HCT116 (cell line): ENCODE data around the gene GYS1. TPM values are rescaled to one million over a fixed set of nuclear protein-coding genes. Genes with fewer than 3 reads are reported as not detected.

Experiments used
- ATAC-seq: fragments of 200-7000 bp; cut with Tn5 transposase; 2 replicates; pipeline ENCODE4 v1.9.1; 2020; ENCODE audit warnings: mild to moderate bottlenecking, moderate library complexity
- BruUV-seq: library from RNA; stranded (reverse); fragments of 400-500 nt; replicated peaks from 2 replicates; lab custom pipeline; 2021; lab: Mats Ljungman, UMichigan
- CTCF ChIA-PET: fragments of 300-600 bp; sonication (Branson Sonifier 250); formaldehyde crosslinking; loops from one replicate; lab custom pipeline; 2021; ENCODE audit warnings: antibody characterized with exemption; lab: Charles Lee
- POLR2A ChIA-PET: fragments of 300-600, 350-600 bp; sonication (Branson Sonifier 250); formaldehyde crosslinking; loops from one replicate; lab custom pipeline; 2021; ENCODE audit warnings: antibody characterized with exemption; lab: Charles Lee
- RAD21 ChIA-PET, 2 experiments: fragments of 300-600 bp; sonication (Branson Sonifier 250); formaldehyde crosslinking; loops; one replicate each; lab custom pipeline; 2023; ENCODE audit warnings: low total read pairs in 2 of 2; ENCODE audit not compliant: uncharacterized antibody in 2 of 2, unreplicated experiment in 2 of 2, low non-redundant PET in 1 of 2; lab: Charles Lee
- DNase-seq: peaks from one replicate; pipeline ENCODE4 v3.0.0-alpha.2; 2010; ENCODE audit warnings: low read depth, low spot score
- H2AFZ ChIP-seq: fragments of 200-600 bp; shearing (Covaris generic), sonication (generic); 2 replicates; pipeline ENCODE4 v1.6.1; 2017; ENCODE audit warnings: low read depth, mixed run types, mixed read lengths, antibody characterized with exemption, low read length; ENCODE audit not compliant: poor library complexity, severe bottlenecking
- H3K27ac ChIP-seq: 2 replicates; pipeline ENCODE4 v1.5.1; 2012; ENCODE audit warnings: low read depth, low read length
- H3K27me3 ChIP-seq: fragments of 200-600 bp; sonication (generic); 2 replicates; pipeline ENCODE4 v1.6.1; 2016; ENCODE audit warnings: mixed run types, low read length, mixed read lengths; ENCODE audit not compliant: insufficient read depth
- H3K36me3 ChIP-seq, 2 experiments: fragments of 200-500 bp in 1 of 2; fragments of 200-600 bp in 1 of 2; sonication (Bioruptor generic) in 1 of 2; sonication (generic) in 1 of 2; 2 replicates each; pipeline versions ENCODE4 v1.5.1 to v1.6.1; 2014 to 2016; ENCODE audit warnings: low read length in 2 of 2, inconsistent platforms in 1 of 2, mixed read lengths in 1 of 2, mixed run types in 1 of 2; ENCODE audit not compliant: insufficient read depth in 2 of 2, control insufficient read depth in 1 of 2
- H3K4me1 ChIP-seq, 2 experiments: fragments of 200-600 bp in 1 of 2; sonication (generic) in 1 of 2; 2 replicates each; pipeline versions ENCODE4 v1.5.1 to v1.6.1; 2012 to 2017; ENCODE audit warnings: low read length in 2 of 2, inconsistent platforms in 1 of 2, mild to moderate bottlenecking in 1 of 2, mixed read lengths in 1 of 2, mixed run types in 1 of 2, moderate library complexity in 1 of 2; ENCODE audit not compliant: insufficient read depth in 2 of 2, control insufficient read depth in 1 of 2
- H3K4me2 ChIP-seq: fragments of 200-600 bp; sonication (generic); 2 replicates; pipeline ENCODE4 v1.6.1; 2017; ENCODE audit warnings: mixed run types, low read length, mixed read lengths
- H3K4me3 ChIP-seq, 2 experiments: fragments of 200-600 bp in 1 of 2; sonication (generic) in 1 of 2; replicated peaks in 1 of 2; 2 replicates each; pipeline ENCODE4 v1.5.1; 2011 to 2016; ENCODE audit warnings: low read length in 2 of 2, control low read depth in 1 of 2, low read depth in 1 of 2, mild to moderate bottlenecking in 1 of 2, mixed read lengths in 1 of 2, mixed run types in 1 of 2
- H3K79me2 ChIP-seq: fragments of 200-600 bp; sonication (generic); 2 replicates; pipeline ENCODE4 v1.6.1; 2017; ENCODE audit warnings: mild to moderate bottlenecking, mixed run types, low read length, moderate library complexity, mixed read lengths; ENCODE audit not compliant: insufficient read depth
- H3K9ac ChIP-seq: fragments of 200-600 bp; sonication (generic); 2 replicates; pipeline ENCODE4 v1.6.1; 2016; ENCODE audit warnings: low read length, mixed read lengths
- H3K9me2 ChIP-seq: fragments of 200-600 bp; sonication (generic), shearing (Covaris generic); 2 replicates; pipeline ENCODE4 v1.6.1; 2017; ENCODE audit warnings: mixed run types, mild to moderate bottlenecking, moderate library complexity; ENCODE audit not compliant: insufficient read depth
- H3K9me3 ChIP-seq, 2 experiments: fragments of 200-500 bp in 1 of 2; fragments of 200-600 bp in 1 of 2; sonication (Bioruptor generic) in 1 of 2; sonication (generic) in 1 of 2; 2 replicates each; pipeline ENCODE4 v1.6.1; 2014 to 2017; ENCODE audit warnings: low read length in 2 of 2, mixed read lengths in 2 of 2, inconsistent platforms in 1 of 2, low read depth in 1 of 2, mild to moderate bottlenecking in 1 of 2, mixed run types in 1 of 2, moderate library complexity in 1 of 2; ENCODE audit not compliant: control insufficient read depth in 1 of 2, insufficient read depth in 1 of 2
- H4K20me1 ChIP-seq: fragments of 200-600 bp; sonication (generic), shearing (Covaris generic); 2 replicates; pipeline ENCODE4 v1.6.1; 2017; ENCODE audit warnings: mixed run types, mild to moderate bottlenecking, moderate library complexity; ENCODE audit not compliant: insufficient read depth
- CEBPB ChIP-seq: IDR thresholded peaks from 2 replicates; pipeline ENCODE4 v1.6.1; 2012; ENCODE audit warnings: low read depth
- EGR1 ChIP-seq: IDR thresholded peaks from 2 replicates; pipeline ENCODE4 v1.6.1; 2012; ENCODE audit warnings: low read depth
- ELF1 ChIP-seq: IDR thresholded peaks from 2 replicates; pipeline ENCODE4 v1.6.1; 2012; ENCODE audit warnings: low read depth, borderline replicate concordance
- EZH2phosphoT487 ChIP-seq: fragments of 200-600 bp; IDR thresholded peaks from 2 replicates; pipeline ENCODE4 v1.6.1; 2018; ENCODE audit warnings: antibody characterized with exemption, borderline replicate concordance
- JUND ChIP-seq: IDR thresholded peaks from 2 replicates; pipeline ENCODE4 v1.6.1; 2012
- MAX ChIP-seq: IDR thresholded peaks from 2 replicates; pipeline ENCODE4 v1.6.1; 2012
- SP1 ChIP-seq: IDR thresholded peaks from 2 replicates; pipeline ENCODE4 v1.6.1; 2012; ENCODE audit warnings: low read depth
- TCF7L2 ChIP-seq: IDR thresholded peaks from 2 replicates; pipeline ENCODE4 v1.7.0; 2011; ENCODE audit warnings: borderline replicate concordance, inconsistent platforms; ENCODE audit not compliant: insufficient read depth, insufficient read length; ENCODE audit errors: extremely low read depth
- YY1 ChIP-seq: IDR thresholded peaks from 2 replicates; pipeline ENCODE4 v1.6.1; 2011; ENCODE audit warnings: low read length, low read depth, moderate library complexity, mild to moderate bottlenecking; ENCODE audit not compliant: insufficient replicate concordance; ENCODE audit errors: extremely low read depth
- ZBTB33 ChIP-seq: IDR thresholded peaks from 2 replicates; pipeline ENCODE4 v1.6.1; 2011; ENCODE audit warnings: mild to moderate bottlenecking, low read length, moderate library complexity; ENCODE audit not compliant: insufficient replicate concordance; ENCODE audit errors: extremely low read depth
- ZFX ChIP-seq: fragments of 450-650 bp; IDR thresholded peaks from 2 replicates; pipeline ENCODE4 v1.6.1; 2017
- intact Hi-C: fragments of 100-400 bp; cut with micrococcal nuclease; formaldehyde crosslinking; loops from 2 replicates; pipeline ENCODE4 v1.10.0; 2022
- total RNA-seq: library from RNA; stranded (reverse); gene quantifications from one replicate; pipeline ENCODE4 v1.2.1, GENCODE V29; 2021; ENCODE audit not compliant: unreplicated experiment

Gene GYS1
- total RNA-seq, 1 experiment from 2014 or later = 50.7 TPM

- BruUV-seq = TSS peak; percentile 14
- RAD21 ChIA-PET = no interaction called here
Observed at GRCh38 chr19:49017041-49017665, 24.0 kb upstream of the GYS1 start, which contains the start of gene LHB. Gene LHB, minus strand, starts transcription at chr19:49017091. Its CDS starts 10 bp downstream, at chr19:49017081.

More at GRCh38 chr19:49017041-49017665, 24.0 kb upstream of the GYS1 start, which contains the start of gene LHB:
- H2AFZ ChIP-seq = no peak within 1 kb of the TSS
- ChIA-PET CTCF (interaction anchor here (0.8 to 4.3 kb wide), 5 partner anchors 13 to 222 kb away, joined by 3 to 44 read pairs (median 6); partner anchors contain the start of genes GYS1 and RUVBL2), POLR2A (interaction anchor here (0.6 to 2.3 kb wide), 3 partner anchors 24 to 39 kb away, joined by 3 to 9 read pairs (median 7); partner anchors contain the start of genes GYS1 and RUVBL2)
- peak within 1 kb of the TSS; percentile 53 to 60 for H3K4me3 ChIP-seq
- H4K20me1 ChIP-seq = no peaks in the 10 kb centered on the region
- intact Hi-C loops = no loop called here
- no peaks in the 10 kb centered on the region for H3K79me2 ChIP-seq
- H3K36me3 ChIP-seq = peaks cover 9 to 15% of the 10 kb centered on the region in 2 experiments
- peak within 1 kb of the TSS; percentile 95 for H3K27ac ChIP-seq
- H3K4me1 ChIP-seq = peaks cover 30 to 52% of the 10 kb centered on the region in 2 experiments
- TF ChIP-seq EZH2phosphoT487 = no peak
- TF ChIP-seq TCF7L2 = no peak
- no peak for TF ChIP-seq CEBPB
- TF ChIP-seq ZFX = no peak
- TF ChIP-seq EGR1 = no peak
- no peak for TF ChIP-seq ELF1
- TF ChIP-seq SP1 = no peak
- TF ChIP-seq JUND = no peak
- no peak for TF ChIP-seq YY1
- no peak for TF ChIP-seq ZBTB33
- TF ChIP-seq MAX = no peak
- DNase-seq (no peak), ATAC-seq (peak; percentile 0; the same call in 1 of the 2 replicates)
- H3K27me3 ChIP-seq = no peaks in the 10 kb centered on the region
- H3K9me2 ChIP-seq = no peaks in the 10 kb centered on the region
- no peaks in the 10 kb centered on the region for H3K9me3 ChIP-seq
- peak within 1 kb of the TSS; percentile 95 for H3K4me2 ChIP-seq
- H3K9ac ChIP-seq = peak within 1 kb of the TSS; percentile 77
